Trophoblast cell (in vitro differentiated cells and primary cell): Measurements from ENCODE around the gene UBE2U.

ENCODE experiments used
- DNase-seq, 2 donors: peaks; one replicate each; pipeline ENCODE4 v3.0.0-alpha.2; 2016
- H2AFZ ChIP-seq: 2 replicates; pipeline ENCODE4 v1.6.1; 2013; ENCODE audit warnings: low read length, moderate library complexity, mild to moderate bottlenecking; ENCODE audit not compliant: insufficient read depth, poor library complexity
- H2AK5ac ChIP-seq: 2 replicates; pipeline ENCODE4 v1.6.1; 2013; ENCODE audit warnings: mild to moderate bottlenecking, low read length
- H2BK120ac ChIP-seq: 2 replicates; pipeline ENCODE4 v1.6.1; 2013; ENCODE audit warnings: low read length, mild to moderate bottlenecking, moderate library complexity; ENCODE audit not compliant: insufficient read depth, poor library complexity
- H2BK12ac ChIP-seq: 2 replicates; pipeline ENCODE4 v1.6.1; 2013; ENCODE audit warnings: mild to moderate bottlenecking, low read length, moderate library complexity
- H2BK5ac ChIP-seq: 2 replicates; pipeline ENCODE4 v1.6.1; 2013; ENCODE audit warnings: low read length, low read depth, moderate library complexity, mild to moderate bottlenecking; ENCODE audit not compliant: poor library complexity
- H3K14ac ChIP-seq: 2 replicates; pipeline ENCODE4 v1.6.1; 2013; ENCODE audit warnings: mild to moderate bottlenecking, low read length
- H3K18ac ChIP-seq: 2 replicates; pipeline ENCODE4 v1.6.1; 2013; ENCODE audit warnings: mild to moderate bottlenecking, low read length
- H3K23ac ChIP-seq: 2 replicates; pipeline ENCODE4 v1.6.1; 2013; ENCODE audit warnings: low read length
- H3K27ac ChIP-seq: 2 replicates; pipeline ENCODE4 v1.5.1; 2013; ENCODE audit warnings: low read depth, mild to moderate bottlenecking, inconsistent platforms, low read length, moderate library complexity
- H3K27me3 ChIP-seq: 2 replicates; pipeline ENCODE4 v1.6.1; 2013; ENCODE audit warnings: inconsistent platforms, mild to moderate bottlenecking, low read length, moderate library complexity; ENCODE audit not compliant: insufficient read depth
- H3K36me3 ChIP-seq, 2 experiments: 1 replicate in 1 of 2; 2 replicates in 1 of 2; pipeline ENCODE4 v1.6.1; 2013; ENCODE audit warnings: low read length in 2 of 2, mild to moderate bottlenecking in 2 of 2, moderate library complexity in 1 of 2; ENCODE audit not compliant: insufficient read depth in 2 of 2, control insufficient read depth in 1 of 2
- H3K4ac ChIP-seq: 2 replicates; pipeline ENCODE4 v1.6.1; 2013; ENCODE audit warnings: low read depth, mild to moderate bottlenecking, low read length, moderate library complexity
- H3K4me1 ChIP-seq, 2 experiments: 1 replicate in 1 of 2; 2 replicates in 1 of 2; pipeline ENCODE4 v1.6.1; 2013; ENCODE audit warnings: low read length in 2 of 2, mild to moderate bottlenecking in 2 of 2, moderate library complexity in 1 of 2; ENCODE audit not compliant: insufficient read depth in 2 of 2, control insufficient read depth in 1 of 2
- H3K4me2 ChIP-seq: 2 replicates; pipeline ENCODE4 v1.6.1; 2013; ENCODE audit warnings: inconsistent platforms, mild to moderate bottlenecking, low read length, moderate library complexity
- H3K4me3 ChIP-seq: 2 replicates; pipeline ENCODE4 v1.5.1; 2013; ENCODE audit warnings: mild to moderate bottlenecking, low read depth, low read length, inconsistent platforms
- H3K79me1 ChIP-seq: one replicate; pipeline ENCODE4 v1.6.1; 2013; ENCODE audit warnings: low read length
- H3K79me2 ChIP-seq: 2 replicates; pipeline ENCODE4 v1.6.1; 2013; ENCODE audit warnings: low read length, mild to moderate bottlenecking; ENCODE audit not compliant: control insufficient read depth, insufficient read depth, poor library complexity
- H3K9ac ChIP-seq: 2 replicates; pipeline ENCODE4 v1.6.1; 2013; ENCODE audit warnings: mild to moderate bottlenecking, low read length
- H3K9me3 ChIP-seq: 2 replicates; pipeline ENCODE4 v1.6.1; 2013; ENCODE audit warnings: low read depth, mild to moderate bottlenecking, control low read depth, inconsistent platforms, low read length; ENCODE audit not compliant: insufficient read depth
- H4K12ac ChIP-seq: 2 replicates; pipeline ENCODE4 v1.6.1; 2013; ENCODE audit warnings: low read depth, mild to moderate bottlenecking, low read length, moderate library complexity
- H4K8ac ChIP-seq: 2 replicates; pipeline ENCODE4 v1.6.1; 2013; ENCODE audit warnings: low read depth, mild to moderate bottlenecking, low read length, moderate library complexity
- H4K91ac ChIP-seq: one replicate; pipeline ENCODE4 v1.6.1; 2013; ENCODE audit warnings: low read depth, mild to moderate bottlenecking, low read length, moderate library complexity
- WGBS: extraction: QIAGEN DNeasy Blood & Tissue Kit; methylation state at CpG from one replicate; pipeline ENCODE4 v1.1.7; 2013; ENCODE audit warnings: missing lambda C conversion rate; ENCODE audit not compliant: insufficient read length, insufficient coverage; ENCODE audit errors: extremely low coverage; 5-methylcytosine and 5-hydroxymethylcytosine counted together

Gene UBE2U

DNA sequence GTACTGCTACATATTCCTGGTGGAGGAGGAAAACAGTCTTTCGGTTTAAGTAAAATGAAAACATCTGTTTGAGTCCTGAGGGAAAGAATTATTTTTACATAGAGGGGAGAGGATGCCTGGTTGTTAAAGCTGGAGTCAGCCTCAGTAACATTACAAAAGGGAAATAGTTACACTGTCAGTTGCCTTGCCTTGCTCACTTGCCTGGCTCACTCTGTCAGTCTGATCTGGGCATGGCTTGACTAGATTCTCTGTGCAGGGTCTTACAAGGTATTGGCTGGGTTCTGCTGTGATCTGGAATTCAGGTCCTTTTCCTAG, 8.4 kb upstream of the UBE2U start:
- Histone ChIP-seq H2AK5ac (no peak overlapping the region), H3K4me1 (no peaks in the 10 kb centered on the region), H3K79me2 (no peaks in the 10 kb centered on the region), H4K91ac (no peak overlapping the region), H3K36me3 (no peaks in the 10 kb centered on the region), H3K27me3 (no peaks in the 10 kb centered on the region), H2BK12ac (no peak overlapping the region), H2BK5ac (no peak overlapping the region), H3K14ac (no peak overlapping the region), H2BK120ac (no peak overlapping the region), H4K8ac (no peak overlapping the region), H2AFZ (no peak overlapping the region), H3K79me1 (no peaks in the 10 kb centered on the region), H3K4ac (no peak overlapping the region), H3K27ac (no peak overlapping the region), H3K9ac (no peak overlapping the region), H3K23ac (no peak overlapping the region), H3K4me2 (no peak overlapping the region), H3K9me3 (peaks cover 10% of the 10 kb centered on the region), H4K12ac (no peak overlapping the region), H3K4me3 (no peak overlapping the region), H3K18ac (no peak overlapping the region)
- WGBS = no CpG with 5 or more reads among the region's 1 CpG
- no peak for DNase-seq

DNA sequence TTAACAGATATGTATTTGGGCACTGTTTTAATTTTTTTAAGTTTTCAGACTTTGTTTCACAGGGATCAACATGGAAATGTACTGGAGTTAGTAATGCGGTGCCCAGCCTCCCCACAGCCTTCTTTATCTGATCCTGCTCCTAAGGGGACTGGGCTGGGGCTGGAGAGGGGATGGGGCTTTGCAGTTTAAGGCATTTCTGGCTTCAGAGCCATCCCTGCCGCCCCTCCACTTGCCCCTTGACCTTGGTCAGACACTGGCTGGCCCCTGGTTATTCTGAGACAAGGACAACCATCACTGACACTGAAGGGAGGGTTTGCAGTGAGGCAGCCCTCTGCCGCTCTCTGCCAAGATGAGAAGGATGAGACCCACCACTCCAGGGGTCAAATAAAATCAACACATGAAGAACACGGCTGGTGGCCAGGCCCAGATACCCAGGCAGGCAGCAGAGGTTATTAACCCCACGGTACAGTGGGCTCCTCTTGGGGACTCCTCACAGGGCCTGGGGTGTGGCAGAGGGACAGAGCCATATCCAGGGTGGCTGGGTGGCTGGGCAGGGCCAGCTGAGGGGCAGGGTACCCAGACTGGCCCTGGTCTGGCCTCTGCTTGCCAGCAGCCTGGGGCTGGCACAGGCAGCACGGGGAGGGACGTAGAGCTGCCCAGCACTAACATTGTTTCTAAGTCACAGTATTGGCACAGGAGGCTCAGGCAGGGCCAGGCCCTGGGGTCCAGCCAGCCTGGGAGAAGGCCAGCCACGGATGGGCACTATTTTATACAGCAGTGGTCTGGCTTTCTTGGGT, 7.2 kb upstream of the UBE2U start:
- peaks cover 7% of the 10 kb centered on the region for H3K9me3 ChIP-seq
- no peak overlapping the region for H3K14ac ChIP-seq

DNA sequence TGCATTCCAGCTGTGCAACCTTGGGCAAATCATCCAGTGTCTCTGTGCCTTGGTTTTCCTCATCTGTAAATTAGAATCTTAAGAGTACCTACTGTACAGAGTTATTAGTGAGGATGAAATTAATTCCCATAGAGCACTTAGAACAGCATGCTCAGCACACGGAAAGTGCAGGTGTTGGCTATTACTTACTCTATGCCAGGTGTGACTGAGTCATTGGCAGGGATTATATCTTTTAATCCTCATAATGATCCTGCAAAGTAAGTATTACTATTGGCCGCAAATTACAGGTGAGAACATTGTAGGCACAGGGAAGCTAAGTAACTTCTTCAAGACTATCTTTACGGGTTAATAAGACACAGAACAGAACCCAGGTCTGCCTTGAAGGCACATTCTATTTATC, 6.3 kb upstream of the UBE2U start:
- no peak overlapping the region for H3K27ac ChIP-seq
- H2BK120ac ChIP-seq = no peak overlapping the region
- no peak overlapping the region for H2AK5ac ChIP-seq
- H3K9me3 ChIP-seq = peaks cover 2% of the 10 kb centered on the region
- H3K18ac ChIP-seq = no peak overlapping the region
- H3K27me3 ChIP-seq = no peaks in the 10 kb centered on the region
- WGBS = no CpG with 5 or more reads among the region's 3 CpGs
- no peak overlapping the region for H4K8ac ChIP-seq
- no peak overlapping the region for H2BK5ac ChIP-seq
- H2BK12ac ChIP-seq = no peak overlapping the region
- no peaks in the 10 kb centered on the region for H3K79me2 ChIP-seq
- no peak overlapping the region for H3K14ac ChIP-seq
- no peaks in the 10 kb centered on the region for H3K36me3 ChIP-seq
- no peak overlapping the region for H3K4ac ChIP-seq
- H3K79me1 ChIP-seq = no peaks in the 10 kb centered on the region
- no peak overlapping the region for H3K4me2 ChIP-seq
- H3K4me1 ChIP-seq = no peaks in the 10 kb centered on the region
- no peak overlapping the region for H4K91ac ChIP-seq
- no peak overlapping the region for H3K9ac ChIP-seq
- no peak overlapping the region for H3K23ac ChIP-seq
- no peak for DNase-seq
- H2AFZ ChIP-seq = no peak overlapping the region
- no peak overlapping the region for H3K4me3 ChIP-seq
- no peak overlapping the region for H4K12ac ChIP-seq

More for the DNA sequence above, 7.2 kb upstream of the UBE2U start:
- Histone ChIP-seq H3K79me1 (no peaks in the 10 kb centered on the region), H3K9ac (no peak overlapping the region), H3K4me3 (no peak overlapping the region), H3K27ac (no peak overlapping the region), H3K4me2 (no peak overlapping the region), H3K79me2 (no peaks in the 10 kb centered on the region), H3K4ac (no peak overlapping the region), H3K23ac (no peak overlapping the region), H2AK5ac (no peak overlapping the region), H2AFZ (no peak overlapping the region), H3K27me3 (no peaks in the 10 kb centered on the region), H4K8ac (no peak overlapping the region), H3K4me1 (no peaks in the 10 kb centered on the region), H2BK12ac (no peak overlapping the region), H2BK120ac (no peak overlapping the region), H4K91ac (no peak overlapping the region), H3K18ac (no peak overlapping the region), H3K36me3 (no peaks in the 10 kb centered on the region), H4K12ac (no peak overlapping the region), H2BK5ac (no peak overlapping the region)
- no CpG with 5 or more reads among the region's 8 CpGs for WGBS
- DNase-seq = no peak

DNA sequence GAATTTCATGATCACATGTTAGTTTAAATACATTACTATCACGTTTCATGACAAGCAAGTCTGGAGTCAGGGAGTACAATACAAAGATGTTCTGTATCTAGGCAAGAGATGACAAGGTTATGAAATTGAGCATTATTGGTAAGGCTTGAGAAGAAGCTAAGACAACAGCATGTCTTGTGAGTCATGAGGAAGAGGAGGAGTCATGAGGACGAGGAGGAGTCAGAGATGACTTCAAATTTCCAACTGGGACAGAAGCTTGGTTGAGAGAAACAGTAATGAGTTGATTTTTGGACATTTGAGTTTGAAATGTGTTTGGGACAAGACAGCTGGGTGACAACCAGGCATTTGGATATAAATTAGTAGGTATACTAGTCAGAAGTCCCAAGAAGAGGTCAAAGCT, 4.3 kb upstream of the UBE2U start:
- no peak overlapping the region for H4K91ac ChIP-seq

More for the DNA sequence above, 4.3 kb upstream of the UBE2U start:
- no peak overlapping the region for H4K12ac ChIP-seq
- H3K4ac ChIP-seq = no peak overlapping the region
- no peak overlapping the region for H2AK5ac ChIP-seq
- H3K79me2 ChIP-seq = no peaks in the 10 kb centered on the region
- no peak overlapping the region for H3K27ac ChIP-seq
- H3K4me1 ChIP-seq = no peaks in the 10 kb centered on the region
- no peak overlapping the region for H3K4me2 ChIP-seq
- H3K36me3 ChIP-seq = no peaks in the 10 kb centered on the region
- H3K9ac ChIP-seq = no peak overlapping the region
- H2BK120ac ChIP-seq = no peak overlapping the region
- H2BK5ac ChIP-seq = no peak overlapping the region
- H3K23ac ChIP-seq = no peak overlapping the region
- no peaks in the 10 kb centered on the region for H3K9me3 ChIP-seq
- no peak overlapping the region for H3K14ac ChIP-seq
- no peak overlapping the region for H4K8ac ChIP-seq
- H2BK12ac ChIP-seq = no peak overlapping the region
- DNase-seq = no peak
- H2AFZ ChIP-seq = no peak overlapping the region
- no peaks in the 10 kb centered on the region for H3K27me3 ChIP-seq
- no peak overlapping the region for H3K18ac ChIP-seq
- no peaks in the 10 kb centered on the region for H3K79me1 ChIP-seq
- no CpG with 5 or more reads among the region's 2 CpGs for WGBS
- no peak overlapping the region for H3K4me3 ChIP-seq
